Left renal pelvis (tissue), 4 donors: ENCODE measurements around the gene CSF1. TPM values are rescaled to one million over a fixed set of nuclear protein-coding genes. Genes with fewer than 3 reads are reported as not detected.
"Not testable (repeated sequence)": the region's sequence is repeated elsewhere in the genome, so short reads cannot be mapped to it uniquely, and the experiment has no call there.

ENCODE experiments used
- DNase-seq, 4 donors: peaks; one replicate each; pipeline ENCODE4 v3.0.0-alpha.2; 2013; ENCODE audit warnings: low read depth in 4 of 4, low spot score in 3 of 4
- polyA plus RNA-seq, 4 donors: library from polyadenylated mRNA; unstranded; fragments of 120-200 nt; gene quantifications; one replicate each; pipeline ENCODE4 v1.2.1, GENCODE V29; 2013; ENCODE audit not compliant: insufficient read length in 4 of 4

The CSF1 gene
- 10 to 100 TPM in 1 of 4 donors, 1 to 10 TPM in 3; 7.5 to 28.9 (median 8.8) TPM for polyA plus RNA-seq

GRCh38 chr1:109910123-109910962 is at the start of gene CSF1:
Gene CSF1, plus strand, starts transcription at chr1:109910849. Its CDS starts 175 bp downstream, at chr1:109911024.
- peak; percentile 71 to 80 (median 76) for DNase-seq

GRCh38 chr1:109861616-109862015 is 49.0 kb upstream of the CSF1 start:
- DNase-seq: not testable (repeated sequence)

GRCh38 chr1:109863667-109864046 is 47.0 kb upstream of the CSF1 start:
- no peak for DNase-seq

GRCh38 chr1:109864047-109864822 is 46.4 kb upstream of the CSF1 start:
- peak in 2 of 4 donors; percentile 37 to 50 for DNase-seq

- no peak for DNase-seq
These were observed 45.6 kb upstream of the CSF1 start for GRCh38 chr1:109864930-109865612.

- no peak for DNase-seq
These were observed 44.6 kb upstream of the CSF1 start for GRCh38 chr1:109866071-109866470.

GRCh38 chr1:109873278-109874175 is 37.1 kb upstream of the CSF1 start:
- no peak for DNase-seq

- no peak for DNase-seq
These were observed 36.2 kb upstream of the CSF1 start for GRCh38 chr1:109874445-109874844.

GRCh38 chr1:109875874-109876273 is 34.8 kb upstream of the CSF1 start:
- DNase-seq: no peak

- DNase-seq: no peak
These were observed 33.9 kb upstream of the CSF1 start for GRCh38 chr1:109876617-109877316.

GRCh38 chr1:109877317-109877771 is 33.3 kb upstream of the CSF1 start:
- peak; percentile 43 to 51 (median 48) for DNase-seq

GRCh38 chr1:109877776-109878175 is 32.9 kb upstream of the CSF1 start:
- DNase-seq: no peak

- DNase-seq: no peak
These were observed 32.0 kb upstream of the CSF1 start for GRCh38 chr1:109878531-109879104.

- DNase-seq: not testable (repeated sequence)
These were observed 31.3 kb upstream of the CSF1 start for GRCh38 chr1:109879371-109879770.

- no peak for DNase-seq
These were observed 30.6 kb upstream of the CSF1 start for GRCh38 chr1:109879881-109880525.

- no peak for DNase-seq
These were observed 29.4 kb upstream of the CSF1 start for GRCh38 chr1:109880971-109881894.

GRCh38 chr1:109881906-109882287 is 28.8 kb upstream of the CSF1 start:
- no peak for DNase-seq
